WTC11 (cell line): ENCODE measurements around the gene ESRP2. TPM values are rescaled to one million over a fixed set of nuclear protein-coding genes. Genes with fewer than 3 reads are reported as not detected.

Experiments used
- AFF4 ChIP-seq: sonication (generic); formaldehyde crosslinking; IDR thresholded peaks from 2 replicates; pipeline ENCODE4 v1.8.1; 2023; ENCODE audit warnings: mild to moderate bottlenecking, missing genetic modification reagents, borderline replicate concordance
- CBFB ChIP-seq: sonication (generic); formaldehyde crosslinking; IDR thresholded peaks from 2 replicates; pipeline ENCODE4 v1.8.1; 2022; ENCODE audit warnings: mild to moderate bottlenecking, low read depth, missing genetic modification reagents
- CREB1 ChIP-seq: sonication (generic); formaldehyde crosslinking; IDR thresholded peaks from 2 replicates; pipeline ENCODE4 v1.8.0; 2023; ENCODE audit warnings: mild to moderate bottlenecking, missing genetic modification reagents
- FOXP4 ChIP-seq: sonication (generic); formaldehyde crosslinking; IDR thresholded peaks from 2 replicates; pipeline ENCODE4 v1.8.0; 2022; ENCODE audit warnings: mild to moderate bottlenecking, missing genetic modification reagents
- GABPB1 ChIP-seq: sonication (generic); formaldehyde crosslinking; IDR thresholded peaks from 2 replicates; pipeline ENCODE4 v1.8.1; 2023; ENCODE audit warnings: mild to moderate bottlenecking, missing genetic modification reagents
- GTF2I ChIP-seq: fragments of 250-450 bp; sonication (Bioruptor Pico); conservative IDR thresholded peaks from 2 replicates; pipeline ENCODE4 v1.4.0; 2021; ENCODE audit warnings: mild to moderate bottlenecking
- IRF2 ChIP-seq: sonication (generic); formaldehyde crosslinking; IDR thresholded peaks from 2 replicates; pipeline ENCODE4 v1.8.0; 2022; ENCODE audit warnings: low read depth, missing genetic modification reagents, borderline replicate concordance
- JAZF1 ChIP-seq: fragments of 250-450 bp; sonication (Bioruptor Pico); IDR thresholded peaks from 2 replicates; pipeline ENCODE4 v1.9.0; 2021; ENCODE audit warnings: moderate library complexity, mild to moderate bottlenecking, inconsistent platforms
- NR3C1 ChIP-seq: sonication (generic); formaldehyde crosslinking; conservative IDR thresholded peaks from 2 replicates; pipeline ENCODE4 v1.8.1; 2023; ENCODE audit warnings: low read depth, mild to moderate bottlenecking, missing genetic modification reagents
- SMAD3 ChIP-seq: sonication (generic); formaldehyde crosslinking; IDR thresholded peaks from 2 replicates; pipeline ENCODE4 v1.8.0; 2022; ENCODE audit warnings: missing genetic modification reagents, mild to moderate bottlenecking, borderline replicate concordance
- TCF7 ChIP-seq: sonication (generic); formaldehyde crosslinking; IDR thresholded peaks from 2 replicates; pipeline ENCODE4 v1.8.0; 2022; ENCODE audit warnings: mild to moderate bottlenecking, low read depth, missing genetic modification reagents, moderate library complexity
- TP53 ChIP-seq: sonication (generic); formaldehyde crosslinking; IDR thresholded peaks from 2 replicates; pipeline ENCODE4 v1.8.1; 2023; ENCODE audit warnings: mild to moderate bottlenecking, missing genetic modification reagents
- ZBTB43 ChIP-seq: sonication (generic); formaldehyde crosslinking; IDR thresholded peaks from 2 replicates; pipeline ENCODE4 v1.8.1; 2023; ENCODE audit warnings: mild to moderate bottlenecking, missing genetic modification reagents
- ZNF219 ChIP-seq: sonication (generic); formaldehyde crosslinking; IDR thresholded peaks from 2 replicates; pipeline ENCODE4 v1.8.0; 2023; ENCODE audit warnings: missing genetic modification reagents, mild to moderate bottlenecking, borderline replicate concordance
- ZNF232 ChIP-seq: sonication (generic); formaldehyde crosslinking; IDR thresholded peaks from 2 replicates; pipeline ENCODE4 v1.8.0; 2022; ENCODE audit warnings: mild to moderate bottlenecking, missing genetic modification reagents
- ZNF263 ChIP-seq: sonication (generic); formaldehyde crosslinking; IDR thresholded peaks from 2 replicates; pipeline ENCODE4 v1.8.1; 2022; ENCODE audit warnings: low read depth, mild to moderate bottlenecking, moderate library complexity, missing genetic modification reagents
- ZNF281 ChIP-seq: sonication (generic); formaldehyde crosslinking; IDR thresholded peaks from 2 replicates; pipeline ENCODE4 v1.8.0; 2023; ENCODE audit warnings: mild to moderate bottlenecking, missing genetic modification reagents
- ZNF396 ChIP-seq: fragments of 250-450 bp; sonication (Bioruptor Pico); IDR thresholded peaks from 2 replicates; pipeline ENCODE4 v1.8.0; 2021; ENCODE audit warnings: mild to moderate bottlenecking, moderate library complexity, borderline replicate concordance
- ZNF671 ChIP-seq: fragments of 250-450 bp; sonication (Bioruptor Pico); IDR thresholded peaks from 2 replicates; pipeline ENCODE4 v1.8.0; 2021; ENCODE audit warnings: mild to moderate bottlenecking
- total RNA-seq: library from RNA; stranded (reverse); gene quantifications from 3 replicates; pipeline ENCODE4 v1.2.3, GENCODE V29; 2021
- TF ChIP-seq, protein P1 (sequence below): fragments of 250-450 bp; sonication (Bioruptor Pico); IDR thresholded peaks from 2 replicates; pipeline ENCODE4 v1.9.0; 2021; ENCODE audit warnings: mild to moderate bottlenecking
- TF ChIP-seq, protein P2 (sequence below): fragments of 250-450 bp; sonication (Bioruptor Pico); IDR thresholded peaks from 2 replicates; pipeline ENCODE4 v1.8.0; 2021; ENCODE audit warnings: mild to moderate bottlenecking
- TF ChIP-seq, protein P3 (sequence below): sonication (generic); formaldehyde crosslinking; conservative IDR thresholded peaks from 2 replicates; pipeline ENCODE4 v1.8.1; 2022; ENCODE audit warnings: mild to moderate bottlenecking, missing genetic modification reagents
- TF ChIP-seq, protein P4 (sequence below): sonication (generic); formaldehyde crosslinking; IDR thresholded peaks from 2 replicates; pipeline ENCODE4 v1.8.1; 2023; ENCODE audit warnings: mild to moderate bottlenecking, missing genetic modification reagents, moderate library complexity
- TF ChIP-seq, protein P5 (sequence below): fragments of 250-450 bp; sonication (Bioruptor Pico); IDR thresholded peaks from 2 replicates; pipeline ENCODE4 v2.1.2; 2022; ENCODE audit warnings: mild to moderate bottlenecking, moderate library complexity

ESRP2 gene
- total RNA-seq, 1 experiment from 2014 or later: 55.0 TPM

GRCh38 chr16:68237243-68238028 lies 1.5 kb upstream of the ESRP2 start (continued):
- no peak for TF ChIP-seq ZNF219 (CRISPR knock-in tag)
- TF ChIP-seq, protein P1, sequence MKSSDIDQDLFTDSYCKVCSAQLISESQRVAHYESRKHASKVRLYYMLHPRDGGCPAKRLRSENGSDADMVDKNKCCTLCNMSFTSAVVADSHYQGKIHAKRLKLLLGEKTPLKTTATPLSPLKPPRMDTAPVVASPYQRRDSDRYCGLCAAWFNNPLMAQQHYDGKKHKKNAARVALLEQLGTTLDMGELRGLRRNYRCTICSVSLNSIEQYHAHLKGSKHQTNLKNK: no peak
- TF ChIP-seq, protein P2, sequence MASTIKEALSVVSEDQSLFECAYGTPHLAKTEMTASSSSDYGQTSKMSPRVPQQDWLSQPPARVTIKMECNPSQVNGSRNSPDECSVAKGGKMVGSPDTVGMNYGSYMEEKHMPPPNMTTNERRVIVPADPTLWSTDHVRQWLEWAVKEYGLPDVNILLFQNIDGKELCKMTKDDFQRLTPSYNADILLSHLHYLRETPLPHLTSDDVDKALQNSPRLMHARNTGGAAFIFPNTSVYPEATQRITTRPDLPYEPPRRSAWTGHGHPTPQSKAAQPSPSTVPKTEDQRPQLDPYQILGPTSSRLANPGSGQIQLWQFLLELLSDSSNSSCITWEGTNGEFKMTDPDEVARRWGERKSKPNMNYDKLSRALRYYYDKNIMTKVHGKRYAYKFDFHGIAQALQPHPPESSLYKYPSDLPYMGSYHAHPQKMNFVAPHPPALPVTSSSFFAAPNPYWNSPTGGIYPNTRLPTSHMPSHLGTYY (CRISPR knock-in tag): no peak
- TF ChIP-seq ZBTB43: no peak
- TF ChIP-seq NR3C1 (CRISPR knock-in tag): no peak; the same call in 1 of the 2 replicates
- TF ChIP-seq ZNF396 (CRISPR knock-in tag): no peak
- no peak; the same call in 1 of the 2 replicates for TF ChIP-seq AFF4 (CRISPR knock-in tag)
- TF ChIP-seq ZNF281 (CRISPR knock-in tag): no peak
- TF ChIP-seq, protein P3, sequence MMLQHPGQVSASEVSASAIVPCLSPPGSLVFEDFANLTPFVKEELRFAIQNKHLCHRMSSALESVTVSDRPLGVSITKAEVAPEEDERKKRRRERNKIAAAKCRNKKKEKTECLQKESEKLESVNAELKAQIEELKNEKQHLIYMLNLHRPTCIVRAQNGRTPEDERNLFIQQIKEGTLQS (CRISPR knock-in tag): no peak
- no peak for TF ChIP-seq JAZF1
- no peak for TF ChIP-seq TCF7 (CRISPR knock-in tag)
- TF ChIP-seq, protein P4, sequence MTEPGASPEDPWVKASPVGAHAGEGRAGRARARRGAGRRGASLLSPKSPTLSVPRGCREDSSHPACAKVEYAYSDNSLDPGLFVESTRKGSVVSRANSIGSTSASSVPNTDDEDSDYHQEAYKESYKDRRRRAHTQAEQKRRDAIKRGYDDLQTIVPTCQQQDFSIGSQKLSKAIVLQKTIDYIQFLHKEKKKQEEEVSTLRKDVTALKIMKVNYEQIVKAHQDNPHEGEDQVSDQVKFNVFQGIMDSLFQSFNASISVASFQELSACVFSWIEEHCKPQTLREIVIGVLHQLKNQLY (CRISPR knock-in tag): no peak
- no peak for TF ChIP-seq CREB1 (CRISPR knock-in tag)
- TF ChIP-seq GTF2I (CRISPR knock-in tag): no peak
- 0 out of 2 replicates have a peak, but pooled peaks have one; percentile 58 for TF ChIP-seq ZNF232 (CRISPR knock-in tag)
- TF ChIP-seq, protein P5, sequence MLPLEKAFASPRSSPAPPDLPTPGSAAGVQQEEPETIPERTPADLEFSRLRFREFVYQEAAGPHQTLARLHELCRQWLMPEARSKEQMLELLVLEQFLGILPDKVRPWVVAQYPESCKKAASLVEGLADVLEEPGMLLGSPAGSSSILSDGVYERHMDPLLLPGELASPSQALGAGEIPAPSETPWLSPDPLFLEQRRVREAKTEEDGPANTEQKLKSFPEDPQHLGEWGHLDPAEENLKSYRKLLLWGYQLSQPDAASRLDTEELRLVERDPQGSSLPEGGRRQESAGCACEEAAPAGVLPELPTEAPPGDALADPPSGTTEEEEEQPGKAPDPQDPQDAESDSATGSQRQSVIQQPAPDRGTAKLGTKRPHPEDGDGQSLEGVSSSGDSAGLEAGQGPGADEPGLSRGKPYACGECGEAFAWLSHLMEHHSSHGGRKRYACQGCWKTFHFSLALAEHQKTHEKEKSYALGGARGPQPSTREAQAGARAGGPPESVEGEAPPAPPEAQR (CRISPR knock-in tag): no peak
- no peak for TF ChIP-seq IRF2
- TF ChIP-seq ZNF671 (CRISPR knock-in tag): no peak
- peak; percentile 41 for TF ChIP-seq GABPB1 (CRISPR knock-in tag)
- TF ChIP-seq TP53 (CRISPR knock-in tag): peak; percentile 84; the same call in 1 of the 2 replicates
- TF ChIP-seq FOXP4 (CRISPR knock-in tag): no peak
- TF ChIP-seq SMAD3: no peak
- 0 out of 2 replicates have a peak, but pooled peaks have one; percentile 81 for TF ChIP-seq CBFB
- TF ChIP-seq ZNF263: no peak
